Activated naive CD8-positive, alpha-beta T cell treated with anti-CD3 and anti-CD28 coated beads, Interleukin-2, amount 10 ng/mL, durations not matched to agents 7 days and 5 days (primary cell): ENCODE results near the gene CCZ1B. TPM values are rescaled to one million over a fixed set of nuclear protein-coding genes. Genes with fewer than 3 reads are reported as not detected.
"Not testable (repeated sequence)": the region's sequence is repeated elsewhere in the genome, so short reads cannot be mapped to it uniquely, and the experiment has no call there.

Experiments used
- ATAC-seq: fragments of 150-1000 bp; cut with Tn5 transposase; one replicate; pipeline ENCODE4 v1.10.0; 2021; ENCODE audit warnings: low read depth, moderate library complexity
- POLR2A ChIA-PET: fragments of 350-600 bp; sonication (Branson Sonifier 250); formaldehyde crosslinking; loops from one replicate; lab custom pipeline; 2021; ENCODE audit warnings: antibody characterized with exemption; lab: Charles Lee
- DNase-seq: peaks from one replicate; pipeline ENCODE4 v3.0.0; 2021
- H3K27ac Mint-ChIP-seq: one replicate; pipeline ENCODE4 v1.8.0; 2022; ENCODE audit warnings: mild to moderate bottlenecking, mixed read lengths
- H3K27me3 Mint-ChIP-seq: one replicate; pipeline ENCODE4 v1.8.0; 2022; ENCODE audit warnings: mild to moderate bottlenecking, moderate library complexity, mixed read lengths
- H3K36me3 Mint-ChIP-seq: one replicate; pipeline ENCODE4 v1.8.0; 2021; ENCODE audit warnings: mild to moderate bottlenecking, mixed read lengths
- H3K4me1 Mint-ChIP-seq: one replicate; pipeline ENCODE4 v1.8.0; 2021; ENCODE audit warnings: mixed read lengths
- H3K4me3 Mint-ChIP-seq: one replicate; pipeline ENCODE4 v1.8.0; 2022; ENCODE audit warnings: mild to moderate bottlenecking, moderate library complexity, mixed read lengths
- H3K9me3 Mint-ChIP-seq: one replicate; pipeline ENCODE4 v1.8.0; 2021; ENCODE audit warnings: mixed read lengths
- total RNA-seq, 2 experiments: library from RNA; stranded (reverse); gene quantifications; one replicate each; pipeline ENCODE4 v1.2.3, GENCODE V29; 2021

CCZ1B gene
- total RNA-seq, 2 experiments from 2014 or later = 64.0 to 87.4 TPM

DNA sequence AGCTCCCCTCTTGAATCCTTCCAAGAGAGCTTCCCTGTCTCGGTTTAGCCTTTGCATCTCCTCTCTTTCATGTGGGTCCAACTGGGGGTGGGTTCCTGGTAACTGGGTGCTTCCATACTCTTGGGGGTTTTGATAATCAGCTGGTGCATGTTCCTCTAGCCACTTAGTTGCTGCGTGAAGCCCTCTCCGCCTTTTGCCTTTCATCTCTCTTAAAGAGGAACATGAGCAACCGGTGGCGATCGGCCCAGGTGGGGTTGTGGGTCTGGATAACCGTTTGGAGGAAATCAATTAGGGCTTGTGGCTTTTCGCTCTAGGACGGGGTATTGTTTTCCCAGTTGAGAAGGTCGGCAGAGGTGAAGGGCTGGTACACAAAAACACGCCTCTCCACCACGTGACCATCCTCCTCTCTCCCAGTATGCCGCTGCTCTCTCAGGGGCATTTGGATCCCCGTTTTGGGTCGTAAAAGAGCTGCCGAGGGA lies 19.9 kb upstream of the CCZ1B start:
- POLR2A ChIA-PET, H3K4me1 Mint-ChIP-seq, H3K36me3 Mint-ChIP-seq, ATAC-seq, H3K27ac Mint-ChIP-seq, DNase-seq, H3K9me3 Mint-ChIP-seq: not testable (repeated sequence)
- H3K4me3 Mint-ChIP-seq = peak overlapping the region; percentile 12
- H3K27me3 Mint-ChIP-seq = peaks cover 11% of the 10 kb centered on the region

GRCh38 chr7:6843654-6844053 lies 17.6 kb upstream of the CCZ1B start:
- DNase-seq, POLR2A ChIA-PET, ATAC-seq, H3K4me1 Mint-ChIP-seq, H3K9me3 Mint-ChIP-seq, H3K27ac Mint-ChIP-seq, H3K4me3 Mint-ChIP-seq, H3K36me3 Mint-ChIP-seq: not testable (repeated sequence)
- peaks cover 11% of the 10 kb centered on the region for H3K27me3 Mint-ChIP-seq

DNA sequence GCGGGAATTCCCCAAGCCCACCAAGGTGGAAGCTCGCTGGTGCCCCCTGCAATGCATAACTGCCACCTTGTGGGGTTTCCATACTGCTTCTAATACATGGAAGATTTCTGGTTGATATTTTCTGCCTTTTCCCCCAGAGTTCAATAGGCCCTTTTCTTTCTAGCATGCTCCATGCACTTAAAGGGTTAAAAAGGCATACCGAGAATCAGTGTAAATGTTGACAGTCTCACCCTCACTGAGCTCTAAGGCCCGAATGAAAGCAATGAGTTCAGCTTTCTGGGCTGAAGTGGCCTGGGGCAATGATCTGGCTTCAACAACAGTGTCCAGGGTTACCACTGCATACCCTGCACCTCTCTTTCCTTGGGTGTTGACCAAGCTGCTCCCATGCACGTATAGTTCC lies 17.0 kb upstream of the CCZ1B start:
- H3K4me3 Mint-ChIP-seq, DNase-seq, H3K4me1 Mint-ChIP-seq, H3K36me3 Mint-ChIP-seq, H3K9me3 Mint-ChIP-seq, POLR2A ChIA-PET, ATAC-seq, H3K27ac Mint-ChIP-seq: not testable (repeated sequence)
- peaks cover 11% of the 10 kb centered on the region for H3K27me3 Mint-ChIP-seq

DNA sequence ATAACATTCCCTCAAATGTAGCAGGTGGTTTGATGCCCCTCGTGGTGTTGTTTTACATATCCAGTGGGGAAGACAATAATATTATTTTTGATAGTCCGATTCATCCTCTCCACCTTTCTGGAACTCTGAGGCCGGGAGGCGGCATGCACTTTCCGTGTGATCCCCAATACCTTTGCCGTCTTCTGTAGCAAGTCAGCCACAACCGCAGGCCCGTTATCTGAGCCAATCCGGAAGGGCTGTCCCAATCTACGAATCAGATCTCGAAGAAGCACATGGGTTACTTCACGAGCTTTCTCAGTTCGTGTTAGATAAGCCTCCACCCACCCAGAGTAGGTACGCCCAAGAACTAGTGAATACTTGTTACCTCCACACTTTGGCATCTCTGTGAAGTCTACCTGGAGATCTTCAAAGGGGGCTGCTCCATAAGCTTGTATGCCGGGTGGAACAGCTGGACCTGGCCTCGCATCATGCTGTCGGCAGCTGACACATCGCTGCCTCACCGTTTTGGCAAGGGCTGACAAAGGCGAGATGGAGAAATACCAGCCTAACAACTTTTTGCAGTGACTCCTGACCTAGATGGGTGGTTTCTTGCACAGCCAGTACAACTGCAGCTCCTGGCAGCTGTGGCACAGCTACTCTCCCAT lies 16.3 kb upstream of the CCZ1B start:
- ATAC-seq, H3K4me3 Mint-ChIP-seq, H3K9me3 Mint-ChIP-seq, H3K27ac Mint-ChIP-seq, H3K4me1 Mint-ChIP-seq, POLR2A ChIA-PET, H3K36me3 Mint-ChIP-seq, DNase-seq: not testable (repeated sequence)
- peaks cover 11% of the 10 kb centered on the region for H3K27me3 Mint-ChIP-seq

- H3K4me3 Mint-ChIP-seq, H3K4me1 Mint-ChIP-seq, POLR2A ChIA-PET, DNase-seq, H3K36me3 Mint-ChIP-seq, ATAC-seq, H3K9me3 Mint-ChIP-seq, H3K27ac Mint-ChIP-seq: not testable (repeated sequence)
- H3K27me3 Mint-ChIP-seq = peaks cover 14% of the 10 kb centered on the region
These were observed 11.0 kb upstream of the CCZ1B start for GRCh38 chr7:6837081-6837480.

DNA sequence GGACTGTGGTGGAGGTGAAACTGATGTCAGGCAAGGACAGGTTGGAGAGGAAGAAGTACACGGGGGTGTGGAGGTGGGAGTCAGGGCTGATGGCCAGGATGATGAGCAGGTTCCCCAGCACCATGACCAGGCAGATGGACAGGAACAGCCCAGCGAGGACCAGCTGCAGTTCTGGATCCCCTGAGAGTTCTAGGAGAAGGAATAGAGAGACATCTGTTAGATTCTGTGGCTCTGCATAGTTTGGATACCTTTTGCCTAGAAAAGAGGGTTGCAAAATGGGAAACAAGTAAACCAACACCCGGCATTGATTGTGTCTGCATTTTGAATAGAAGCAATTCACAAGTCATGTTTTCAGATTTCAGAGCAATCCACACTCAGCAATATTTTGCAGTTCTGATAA lies 9.4 kb upstream of the CCZ1B start:
- ATAC-seq, POLR2A ChIA-PET, H3K4me3 Mint-ChIP-seq, H3K9me3 Mint-ChIP-seq, H3K4me1 Mint-ChIP-seq, DNase-seq, H3K36me3 Mint-ChIP-seq, H3K27ac Mint-ChIP-seq: not testable (repeated sequence)
- H3K27me3 Mint-ChIP-seq = peaks cover 22% of the 10 kb centered on the region

DNA sequence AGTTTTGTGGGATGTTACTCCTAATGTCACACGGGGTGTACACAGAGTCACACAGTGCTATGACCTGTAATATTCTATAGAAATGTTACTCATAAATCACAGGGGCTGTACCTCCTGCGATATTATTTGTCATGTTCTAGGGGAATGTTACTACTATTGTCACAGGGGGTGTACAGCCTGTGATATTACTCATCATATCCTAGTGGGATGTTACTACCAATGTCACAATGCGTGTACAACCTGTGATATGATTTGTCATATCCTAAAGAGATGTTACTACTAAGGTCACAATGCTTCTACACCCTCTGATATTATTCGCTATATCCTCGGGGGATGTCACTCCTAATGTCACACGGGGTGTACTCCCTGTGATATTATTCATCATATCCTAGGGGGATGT lies 7.6 kb upstream of the CCZ1B start:
- Mint-ChIP-seq H3K4me1 (no peaks in the 10 kb centered on the region), H3K9me3 (no peaks in the 10 kb centered on the region)
- POLR2A ChIA-PET = no interaction called here

DNA sequence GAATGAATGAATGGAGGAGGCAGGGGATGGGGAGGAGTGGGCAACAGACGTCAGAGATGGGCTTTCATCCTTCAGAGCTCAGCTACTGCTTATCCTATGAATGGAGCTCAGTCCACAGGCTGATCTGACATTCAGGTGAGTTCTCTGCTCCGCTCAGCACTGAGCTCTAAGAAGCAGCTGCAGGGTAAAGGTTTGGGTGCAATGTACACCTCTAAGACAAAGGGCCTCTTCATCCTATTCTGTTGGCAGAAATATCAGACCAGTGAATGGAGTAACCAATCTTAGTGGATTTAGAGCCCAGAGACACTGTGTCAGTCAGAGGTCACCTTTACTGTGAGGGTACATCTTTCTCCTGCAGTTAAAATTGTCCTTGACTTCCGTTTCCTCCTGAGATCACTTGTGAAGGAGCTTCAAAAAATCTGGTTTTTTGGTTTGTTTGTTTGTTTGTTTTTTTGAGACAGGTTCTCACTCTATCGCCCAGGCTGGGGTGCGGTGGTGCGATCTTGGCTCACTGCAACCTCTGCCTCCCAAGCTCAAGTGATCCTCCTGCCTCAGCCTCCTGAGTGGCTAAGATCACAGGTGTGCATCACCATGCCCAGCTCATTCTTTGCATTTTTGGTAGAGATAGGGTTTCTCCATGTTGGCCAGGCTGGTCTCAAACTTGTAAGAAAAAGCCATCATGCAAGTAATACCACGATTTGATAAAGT lies 5.1 kb upstream of the CCZ1B start:
- H3K27ac Mint-ChIP-seq = no peak overlapping the region
- H3K4me1 Mint-ChIP-seq = peaks cover 1% of the 10 kb centered on the region
- H3K36me3 Mint-ChIP-seq = no peaks in the 10 kb centered on the region
- POLR2A ChIA-PET = no interaction called here
- ATAC-seq = no peak
- H3K4me3 Mint-ChIP-seq = no peak overlapping the region
- DNase-seq = no peak
- H3K9me3 Mint-ChIP-seq = no peaks in the 10 kb centered on the region
- H3K27me3 Mint-ChIP-seq = peaks cover 29% of the 10 kb centered on the region

More for the DNA sequence above, 7.6 kb upstream of the CCZ1B start:
- H3K27ac Mint-ChIP-seq = no peak overlapping the region
- DNase-seq (no peak), ATAC-seq (no peak)
- no peak overlapping the region for H3K4me3 Mint-ChIP-seq
- H3K36me3 Mint-ChIP-seq = no peaks in the 10 kb centered on the region
- H3K27me3 Mint-ChIP-seq = peaks cover 30% of the 10 kb centered on the region

DNA sequence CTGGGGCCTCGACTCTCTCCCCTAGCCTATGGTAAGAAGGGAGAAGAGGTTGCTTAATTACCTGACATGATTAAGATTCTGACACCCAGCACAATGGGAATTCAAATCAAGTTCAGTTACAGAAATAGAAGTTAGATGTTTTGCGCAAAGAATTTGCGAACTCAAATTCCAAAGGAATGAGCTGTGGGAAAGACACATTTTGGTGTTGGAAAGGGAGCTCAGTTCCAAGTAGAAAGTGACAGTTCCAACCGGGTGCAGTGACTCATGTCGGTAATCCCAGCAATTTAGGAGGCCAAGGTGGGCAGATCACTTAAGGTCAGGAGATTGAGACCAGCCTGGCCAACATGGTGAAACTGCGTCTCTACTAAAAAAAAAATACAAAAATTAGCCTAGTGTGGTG lies 4.0 kb upstream of the CCZ1B start:
- H3K4me1 Mint-ChIP-seq, ATAC-seq, H3K4me3 Mint-ChIP-seq, DNase-seq, H3K9me3 Mint-ChIP-seq, POLR2A ChIA-PET, H3K27ac Mint-ChIP-seq, H3K36me3 Mint-ChIP-seq: not testable (repeated sequence)
- H3K27me3 Mint-ChIP-seq = peaks cover 23% of the 10 kb centered on the region

GRCh38 chr7:6829616-6830015 lies 3.5 kb upstream of the CCZ1B start:
- ATAC-seq, DNase-seq, H3K9me3 Mint-ChIP-seq, H3K4me1 Mint-ChIP-seq, H3K4me3 Mint-ChIP-seq, H3K27ac Mint-ChIP-seq, H3K36me3 Mint-ChIP-seq, POLR2A ChIA-PET: not testable (repeated sequence)
- peaks cover 19% of the 10 kb centered on the region for H3K27me3 Mint-ChIP-seq

GRCh38 chr7:6827180-6827579 lies 1.1 kb upstream of the CCZ1B start:
- peak overlapping the region; percentile 20 for H3K4me3 Mint-ChIP-seq
- POLR2A ChIA-PET, DNase-seq, H3K4me1 Mint-ChIP-seq, ATAC-seq, H3K27ac Mint-ChIP-seq, H3K36me3 Mint-ChIP-seq, H3K9me3 Mint-ChIP-seq: not testable (repeated sequence)
- H3K27me3 Mint-ChIP-seq = peaks cover 16% of the 10 kb centered on the region

GRCh38 chr7:6825236-6826125 lies 594 bp downstream of the CCZ1B start:
- Mint-ChIP-seq H3K4me3 (peak overlapping the region; percentile 80), H3K27ac (peak overlapping the region; percentile 37)
- H3K27me3 Mint-ChIP-seq, H3K9me3 Mint-ChIP-seq, H3K4me1 Mint-ChIP-seq, DNase-seq, POLR2A ChIA-PET, H3K36me3 Mint-ChIP-seq: not testable (repeated sequence)
- peak; percentile 60 for ATAC-seq

GRCh38 chr7:6821622-6822021 lies 4.5 kb downstream of the CCZ1B start:
- H3K4me1 Mint-ChIP-seq, H3K27ac Mint-ChIP-seq, DNase-seq, ATAC-seq, POLR2A ChIA-PET, H3K4me3 Mint-ChIP-seq, H3K27me3 Mint-ChIP-seq, H3K9me3 Mint-ChIP-seq: not testable (repeated sequence)
- H3K36me3 Mint-ChIP-seq = peaks cover 12% of the 10 kb centered on the region
